K562 (cell line): ENCODE measurements around the gene NR2F2. TPM values are rescaled to one million over a fixed set of nuclear protein-coding genes. Genes with fewer than 3 reads are reported as not detected.

Experiments
- AFF4 ChIP-seq: sonication (generic); formaldehyde crosslinking; IDR thresholded peaks from 2 replicates; pipeline ENCODE4 v1.8.0; 2023; ENCODE audit warnings: mild to moderate bottlenecking, missing genetic modification reagents
- CBX5 ChIP-seq: IDR thresholded peaks from 2 replicates; pipeline ENCODE4 v1.6.1; 2014; ENCODE audit warnings: low read depth, borderline replicate concordance
- SAP30 ChIP-seq: fragments of 200-600 bp; sonication (generic); IDR thresholded peaks from 2 replicates; pipeline ENCODE4 v1.6.1; 2012; ENCODE audit warnings: borderline replicate concordance, low read depth, mild to moderate bottlenecking, moderate library complexity, low read length, control low read depth, inconsistent platforms; ENCODE audit not compliant: insufficient read depth, poor library complexity, severe bottlenecking
- SMAD4 ChIP-seq: fragments of 250-450 bp; sonication (Bioruptor Pico); conservative IDR thresholded peaks from 2 replicates; pipeline ENCODE4 v1.8.0; 2021; ENCODE audit warnings: inconsistent platforms, mild to moderate bottlenecking, moderate library complexity
- ZBTB40 ChIP-seq, 2 experiments: fragments of 450-650 bp in 1 of 2; sonication (generic) in 1 of 2; formaldehyde crosslinking in 1 of 2; IDR thresholded peaks; 2 replicates each; pipeline versions ENCODE4 v1.7.1 to v1.9.0; 2016 to 2022; ENCODE audit warnings: inconsistent platforms in 1 of 2, mild to moderate bottlenecking in 1 of 2, missing genetic modification reagents in 1 of 2
- ZMIZ1 ChIP-seq, 2 experiments: fragments of 150-350 bp in 1 of 2; IDR thresholded peaks; 2 replicates each; pipeline ENCODE4 v1.6.1; 2012 to 2016; ENCODE audit warnings: low read depth in 2 of 2, low read length in 2 of 2, mild to moderate bottlenecking in 1 of 2, moderate library complexity in 1 of 2
- ZNF124 ChIP-seq: sonication (generic); formaldehyde crosslinking; IDR thresholded peaks from 2 replicates; pipeline ENCODE4 v1.8.1; 2022; ENCODE audit warnings: missing genetic modification reagents
- polyA plus RNA-seq, 8 experiments: library from polyadenylated mRNA; depleted of rRNA in 4 of 8; stranded (reverse) in 5 of 8; unstranded in 3 of 8; fragments of >200 nt; fragmentation: Nextera tagmentation in 2 of 8; fragmentation: Illumina TruSeq in 1 of 8; extraction: Ambion mirVana in 2 of 8; extraction: Trizol in 1 of 8; gene quantifications; 2 replicates each; pipeline versions ENCODE4 v1.2.1 to v1.2.3, GENCODE V29; 2011 to 2014; ENCODE audit warnings: inconsistent platforms in 1 of 8, missing spikeins in 1 of 8
- total RNA-seq, 7 experiments: library from RNA; depleted of rRNA in 6 of 7; stranded (reverse); fragments of >200 nt in 6 of 7; fragmentation: Illumina TruSeq in 2 of 7; extraction: Trizol in 2 of 7; gene quantifications; 2 replicates each; pipeline versions ENCODE4 v1.2.1 to v1.2.3, GENCODE V29; 2011 to 2021; ENCODE audit warnings: low replicate concordance in 1 of 7
- TF ChIP-seq, protein P1 (sequence below): fragments of 250-450 bp; sonication (Bioruptor Pico); IDR thresholded peaks from 2 replicates; pipeline ENCODE4 v1.5.0; 2020; ENCODE audit warnings: mild to moderate bottlenecking

NR2F2 gene
- total and polyA plus RNA-seq, 9 of the 15 experiments (the other 6 are each of a cell fraction or from before 2014, with no cell fraction given) = 6.0 to 51.8 (median 11.1) TPM

- TF ChIP-seq ZBTB40 (IDR thresholded peaks at IDR 0.05) (no peak; the same call in 1 of the 2 replicates), ZBTB40 (CRISPR knock-in tag; IDR thresholded peaks at IDR 0.05) (no peak), AFF4 (no peak), ZNF124 (no peak), CBX5 (no peak), SAP30 (no peak), ZMIZ1 (IDR thresholded peaks at IDR 0.05; ENCODE audit: low read depth in 2 of 2, low read length in 2 of 2) (no peak), SMAD4 (no peak)
- TF ChIP-seq, protein P1, sequence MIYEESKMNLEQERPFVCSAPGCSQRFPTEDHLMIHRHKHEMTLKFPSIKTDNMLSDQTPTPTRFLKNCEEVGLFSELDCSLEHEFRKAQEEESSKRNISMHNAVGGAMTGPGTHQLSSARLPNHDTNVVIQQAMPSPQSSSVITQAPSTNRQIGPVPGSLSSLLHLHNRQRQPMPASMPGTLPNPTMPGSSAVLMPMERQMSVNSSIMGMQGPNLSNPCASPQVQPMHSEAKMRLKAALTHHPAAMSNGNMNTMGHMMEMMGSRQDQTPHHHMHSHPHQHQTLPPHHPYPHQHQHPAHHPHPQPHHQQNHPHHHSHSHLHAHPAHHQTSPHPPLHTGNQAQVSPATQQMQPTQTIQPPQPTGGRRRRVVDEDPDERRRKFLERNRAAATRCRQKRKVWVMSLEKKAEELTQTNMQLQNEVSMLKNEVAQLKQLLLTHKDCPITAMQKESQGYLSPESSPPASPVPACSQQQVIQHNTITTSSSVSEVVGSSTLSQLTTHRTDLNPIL (CRISPR knock-in tag) = no peak
Observed at GRCh38 chr15:96332637-96333121, 2.2 kb downstream of the NR2F2 start (continued).
